Activated naive CD8-positive, alpha-beta T cell treated with anti-CD3 and anti-CD28 coated beads, Interleukin-2, amount 50 U/mL, for 24 hours (primary cell): ENCODE measurements around the gene DNAJC8.

Source experiments
- ATAC-seq: fragments of 150-1000 bp; cut with Tn5 transposase; one replicate; pipeline ENCODE4 v1.10.0; 2021
- DNase-seq: peaks from one replicate; pipeline ENCODE4 v3.0.0; 2021
- H3K27ac Mint-ChIP-seq: one replicate; pipeline ENCODE4 v1.8.0; 2021; ENCODE audit warnings: mild to moderate bottlenecking, mixed read lengths
- H3K27me3 Mint-ChIP-seq: one replicate; pipeline ENCODE4 v1.8.0; 2021; ENCODE audit warnings: mixed read lengths
- H3K36me3 Mint-ChIP-seq: one replicate; pipeline ENCODE4 v1.8.0; 2021; ENCODE audit warnings: low read depth, mixed read lengths
- H3K4me1 Mint-ChIP-seq: one replicate; pipeline ENCODE4 v1.8.0; 2021; ENCODE audit warnings: mixed read lengths
- H3K4me3 Mint-ChIP-seq: one replicate; pipeline ENCODE4 v1.8.0; 2021; ENCODE audit warnings: mild to moderate bottlenecking, moderate library complexity, mixed read lengths
- H3K9me3 Mint-ChIP-seq: one replicate; pipeline ENCODE4 v1.8.0; 2021; ENCODE audit warnings: mixed read lengths

Gene DNAJC8

DNA sequence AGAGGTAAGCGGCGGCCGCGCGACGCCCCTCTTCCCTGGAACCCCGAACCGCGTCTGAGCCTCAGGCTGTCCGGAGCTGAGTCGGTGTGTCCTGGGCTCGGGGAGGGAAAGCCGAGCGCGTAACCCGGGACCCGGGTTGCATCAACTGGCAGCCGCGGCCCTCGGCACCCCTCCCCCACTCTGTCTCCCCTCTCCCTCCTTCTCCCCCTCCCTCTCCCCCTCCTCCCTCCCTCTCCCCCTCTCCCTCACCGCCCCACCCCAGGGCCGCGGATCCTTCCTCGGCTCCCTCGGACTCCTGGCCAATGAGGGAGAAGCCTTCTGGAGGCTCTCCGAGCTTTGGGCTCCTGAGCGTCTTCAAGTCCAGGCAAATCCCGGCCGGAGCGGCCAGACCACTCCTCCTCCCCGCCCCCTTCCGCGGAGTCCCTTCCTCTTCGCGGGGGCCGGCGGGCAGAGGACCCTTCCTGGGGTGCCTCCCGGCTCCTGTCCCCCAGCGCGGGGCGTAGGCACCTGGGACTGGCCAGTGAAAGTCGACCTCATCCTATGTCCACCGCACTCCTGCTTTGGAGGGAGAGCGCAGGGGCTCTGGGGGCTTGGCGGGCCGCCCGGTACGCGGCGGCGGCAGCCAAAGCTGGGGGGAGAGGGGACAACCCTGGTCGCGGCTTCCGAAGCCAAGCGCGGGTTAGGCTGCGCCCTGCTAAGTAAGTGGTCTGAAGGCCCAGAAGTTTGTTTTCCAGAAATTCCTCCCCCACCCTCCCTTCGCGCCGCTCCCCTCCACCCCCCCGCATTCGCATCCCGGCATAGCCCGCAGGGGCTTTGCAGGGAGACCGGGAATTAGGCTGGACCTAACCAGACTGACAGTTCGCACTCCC, 27.3 kb upstream of the DNAJC8 start:
- Mint-ChIP-seq H3K27ac (peak overlapping the region; percentile 46), H3K4me1 (peaks cover 43% of the 10 kb centered on the region), H3K27me3 (peaks cover 2% of the 10 kb centered on the region), H3K4me3 (peak overlapping the region; percentile 85), H3K36me3 (peaks cover 10% of the 10 kb centered on the region), H3K9me3 (peaks cover 5% of the 10 kb centered on the region)
- ATAC-seq, result peak; percentile 1
- peak; percentile 45 for DNase-seq

DNA sequence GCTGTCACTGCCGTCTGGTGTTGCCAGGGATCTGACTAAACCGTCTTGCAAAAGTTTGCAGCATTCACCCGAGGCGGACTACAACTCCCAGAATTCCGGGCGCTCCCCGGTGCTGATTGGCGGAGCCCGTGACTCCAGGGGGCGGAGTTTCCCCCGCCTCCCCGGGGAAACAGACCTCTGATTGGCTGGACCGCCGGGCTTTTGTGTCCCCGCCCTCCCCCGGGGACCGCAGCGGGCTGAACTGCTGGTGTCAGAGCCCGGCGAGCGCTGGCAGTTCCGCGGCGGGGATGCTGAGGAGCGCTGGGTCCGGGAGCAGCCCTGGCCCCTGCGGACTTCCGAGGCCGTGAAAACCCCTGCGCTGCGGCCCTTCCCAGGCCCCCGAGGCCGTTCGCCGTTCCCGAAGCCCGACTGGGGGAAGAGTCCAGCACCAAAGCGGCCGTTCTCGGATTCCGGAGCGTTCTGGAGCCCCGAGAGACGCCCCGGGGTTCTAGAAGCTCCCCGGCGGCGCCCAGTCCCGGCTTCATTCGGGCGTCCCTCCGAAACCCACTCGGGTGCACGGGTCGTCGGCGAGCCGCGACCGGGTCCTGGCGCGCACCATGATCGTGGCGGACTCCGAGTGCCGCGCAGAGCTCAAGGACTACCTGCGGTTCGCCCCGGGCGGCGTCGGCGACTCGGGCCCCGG, 26.6 kb upstream of the DNAJC8 start, which contains the start of gene SESN2:
Gene SESN2 (plus strand): TSS at position 267 of the 682 bp plus-strand sequence. CDS start 330 bp downstream, at position 597.
- Mint-ChIP-seq H3K27me3 (peaks cover 2% of the 10 kb centered on the region), H3K4me3 (peak within 1 kb of the TSS; percentile 85), H3K27ac (peak within 1 kb of the TSS; percentile 89), H3K4me1 (peaks cover 43% of the 10 kb centered on the region), H3K36me3 (peaks cover 10% of the 10 kb centered on the region), H3K9me3 (peaks cover 5% of the 10 kb centered on the region)
- DNase-seq, result peak; percentile 99
- ATAC-seq, result peak; percentile 96

GRCh38 chr1:28258628-28259251, 25.9 kb upstream of the DNAJC8 start:
- peaks cover 43% of the 10 kb centered on the region for H3K4me1 Mint-ChIP-seq
- ATAC-seq, result no peak
- peak overlapping the region; percentile 89 for H3K27ac Mint-ChIP-seq
- H3K27me3 Mint-ChIP-seq, result peaks cover 2% of the 10 kb centered on the region
- H3K36me3 Mint-ChIP-seq, result peaks cover 10% of the 10 kb centered on the region
- H3K4me3 Mint-ChIP-seq, result peak overlapping the region; percentile 85
- no peak for DNase-seq
- peaks cover 5% of the 10 kb centered on the region for H3K9me3 Mint-ChIP-seq

GRCh38 chr1:28257736-28258135, 24.9 kb upstream of the DNAJC8 start:
- Mint-ChIP-seq H3K27me3 (peaks cover 2% of the 10 kb centered on the region), H3K4me3 (peak overlapping the region; percentile 85), H3K9me3 (peaks cover 5% of the 10 kb centered on the region), H3K4me1 (peaks cover 40% of the 10 kb centered on the region), H3K27ac (peak overlapping the region; percentile 89), H3K36me3 (peaks cover 7% of the 10 kb centered on the region)
- DNase-seq, result no peak
- no peak for ATAC-seq

DNA sequence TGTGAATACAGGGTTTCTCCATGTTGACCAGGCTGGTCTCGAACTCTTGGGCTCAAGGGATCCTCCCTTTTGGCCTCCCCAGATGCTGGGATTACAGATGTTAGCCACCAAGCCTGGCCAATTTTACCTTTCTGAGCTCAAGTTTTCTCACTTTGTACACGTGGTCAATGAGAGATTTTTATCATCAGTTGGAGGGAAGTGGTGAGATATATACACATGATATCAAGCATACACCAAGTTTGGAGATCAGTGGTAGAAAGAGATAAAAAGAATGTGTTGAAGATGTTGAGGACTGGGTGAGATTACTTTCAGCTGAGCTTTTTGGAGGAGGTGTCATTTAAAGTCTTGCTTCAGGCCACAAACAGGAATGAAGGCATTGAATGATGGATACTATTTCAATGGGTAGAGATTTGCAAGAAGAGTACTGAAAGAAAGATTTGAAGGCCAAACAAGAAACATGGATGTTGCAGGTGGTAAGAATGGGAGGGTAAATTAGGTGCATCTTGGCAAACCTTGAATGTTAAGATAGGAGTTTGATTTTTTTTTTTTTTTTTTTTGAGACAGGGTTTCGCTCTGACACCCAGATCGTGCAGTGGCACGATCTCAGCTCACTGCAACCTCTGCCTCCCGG, 23.5 kb upstream of the DNAJC8 start:
- Mint-ChIP-seq H3K27ac (peak overlapping the region; percentile 47), H3K4me3 (no peak overlapping the region), H3K27me3 (peaks cover 2% of the 10 kb centered on the region), H3K9me3 (peaks cover 5% of the 10 kb centered on the region), H3K36me3 (peaks cover 6% of the 10 kb centered on the region), H3K4me1 (peaks cover 38% of the 10 kb centered on the region)
- ATAC-seq, result no peak
- DNase-seq, result no peak

DNA sequence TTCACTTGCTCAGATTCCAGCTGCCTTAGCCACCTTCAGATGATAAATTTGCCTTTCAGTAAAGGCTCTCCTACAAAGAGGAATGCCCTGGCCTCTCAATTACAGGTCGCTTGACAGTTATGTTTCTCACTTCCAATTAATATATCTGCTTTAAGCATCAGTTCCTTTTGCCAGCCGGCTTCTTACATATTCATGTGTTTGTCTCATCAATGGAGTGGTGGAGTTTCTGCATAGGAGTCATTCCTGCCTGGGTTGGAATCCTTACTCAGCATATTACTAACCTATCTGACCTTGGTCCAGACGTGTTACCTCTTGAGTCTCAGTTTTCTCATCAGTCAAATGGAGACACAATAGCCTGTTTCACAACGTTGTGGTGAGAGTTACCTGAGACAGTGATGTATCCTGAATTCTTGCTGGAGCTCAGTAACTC, 17.1 kb upstream of the DNAJC8 start:
- DNase-seq (no peak), ATAC-seq (no peak)
- H3K4me1 Mint-ChIP-seq, result peaks cover 43% of the 10 kb centered on the region
- no peaks in the 10 kb centered on the region for H3K27me3 Mint-ChIP-seq
- H3K27ac Mint-ChIP-seq, result peak overlapping the region; percentile 94
- no peaks in the 10 kb centered on the region for H3K36me3 Mint-ChIP-seq
- H3K9me3 Mint-ChIP-seq, result no peaks in the 10 kb centered on the region
- no peak overlapping the region for H3K4me3 Mint-ChIP-seq

- peak; percentile 21 for ATAC-seq
- H3K9me3 Mint-ChIP-seq, result no peaks in the 10 kb centered on the region
- peaks cover 50% of the 10 kb centered on the region for H3K4me1 Mint-ChIP-seq
- peak overlapping the region; percentile 94 for H3K27ac Mint-ChIP-seq
- H3K36me3 Mint-ChIP-seq, result no peaks in the 10 kb centered on the region
- DNase-seq, result no peak
- peak overlapping the region; percentile 97 for H3K4me3 Mint-ChIP-seq
- H3K27me3 Mint-ChIP-seq, result no peaks in the 10 kb centered on the region
Observed at GRCh38 chr1:28249013-28249865, 16.4 kb upstream of the DNAJC8 start.

DNA sequence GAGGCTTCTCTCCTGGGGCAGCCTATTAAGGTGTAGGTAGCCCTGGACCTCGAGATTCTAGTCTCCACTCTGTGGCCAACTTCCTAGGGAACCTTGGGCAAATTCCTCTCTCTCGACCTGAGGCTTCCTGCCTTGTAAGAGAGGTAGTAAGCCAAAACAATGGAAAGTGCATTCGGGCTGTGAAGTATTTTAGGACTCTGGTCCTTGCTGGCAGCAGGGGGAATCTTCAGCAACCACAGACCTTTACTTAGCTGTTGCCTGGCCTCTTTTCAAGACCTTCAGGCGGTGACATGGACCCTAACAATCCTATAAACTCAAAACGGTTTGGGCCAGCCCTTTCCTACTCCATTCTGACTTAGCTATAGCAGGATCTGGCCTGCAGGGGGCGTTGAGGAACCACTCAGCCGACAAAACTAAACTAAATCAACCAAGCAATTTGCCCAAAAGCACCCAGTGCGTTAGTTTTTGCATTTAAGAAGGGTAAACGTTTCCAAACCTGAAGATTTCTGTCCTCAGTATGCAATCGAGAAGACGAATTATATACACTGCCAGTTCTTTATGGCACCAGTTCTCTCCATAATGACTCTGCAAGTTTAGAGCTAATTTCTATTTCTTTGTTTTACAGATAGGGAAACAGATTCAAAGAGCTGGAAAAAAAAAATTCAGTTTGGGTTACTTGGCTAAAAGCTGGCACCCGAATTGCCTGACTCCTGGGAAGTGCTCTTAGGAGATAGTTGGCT, 15.6 kb upstream of the DNAJC8 start:
- DNase-seq (peak; percentile 85), ATAC-seq (peak; percentile 11)
- Mint-ChIP-seq H3K27me3 (no peaks in the 10 kb centered on the region), H3K27ac (peak overlapping the region; percentile 94), H3K4me1 (peaks cover 57% of the 10 kb centered on the region), H3K36me3 (no peaks in the 10 kb centered on the region), H3K9me3 (no peaks in the 10 kb centered on the region), H3K4me3 (peak overlapping the region; percentile 97)

- Mint-ChIP-seq H3K36me3 (no peaks in the 10 kb centered on the region), H3K9me3 (no peaks in the 10 kb centered on the region), H3K27ac (peak overlapping the region; percentile 94), H3K4me3 (peak overlapping the region; percentile 97), H3K27me3 (no peaks in the 10 kb centered on the region), H3K4me1 (peaks cover 63% of the 10 kb centered on the region)
- ATAC-seq, result no peak
- DNase-seq, result no peak
Observed at GRCh38 chr1:28247612-28248272, 14.9 kb upstream of the DNAJC8 start.

DNA sequence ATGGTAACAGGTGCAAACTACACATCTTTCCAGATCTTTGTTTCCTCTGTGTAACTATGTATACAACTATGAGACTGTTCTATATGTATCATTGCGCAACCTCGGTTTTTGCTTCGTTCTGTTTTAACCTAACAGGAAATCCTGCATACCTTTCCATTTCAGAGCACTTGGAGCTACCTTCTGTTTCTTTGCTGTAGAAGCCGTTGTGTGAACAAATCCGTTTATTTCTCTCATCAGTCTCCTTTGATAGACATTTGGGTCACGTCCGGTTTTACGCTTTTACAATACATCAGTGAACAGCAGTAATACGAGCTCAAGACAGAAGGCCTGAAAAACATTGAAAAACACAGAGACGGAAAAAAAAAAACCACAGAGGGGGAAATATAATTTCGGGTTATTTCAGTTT, 13.6 kb upstream of the DNAJC8 start:
- DNase-seq (no peak), ATAC-seq (peak; percentile 2)
- Mint-ChIP-seq H3K4me3 (peak overlapping the region; percentile 97), H3K4me1 (peaks cover 64% of the 10 kb centered on the region), H3K36me3 (no peaks in the 10 kb centered on the region), H3K27ac (peak overlapping the region; percentile 94), H3K9me3 (no peaks in the 10 kb centered on the region), H3K27me3 (no peaks in the 10 kb centered on the region)

GRCh38 chr1:28244549-28245251, 11.9 kb upstream of the DNAJC8 start:
- Mint-ChIP-seq H3K36me3 (peaks cover 2% of the 10 kb centered on the region), H3K27me3 (no peaks in the 10 kb centered on the region), H3K4me1 (peaks cover 59% of the 10 kb centered on the region), H3K27ac (peak overlapping the region; percentile 81), H3K4me3 (peak overlapping the region; percentile 63), H3K9me3 (no peaks in the 10 kb centered on the region)
- ATAC-seq, result no peak
- DNase-seq, result no peak

DNA sequence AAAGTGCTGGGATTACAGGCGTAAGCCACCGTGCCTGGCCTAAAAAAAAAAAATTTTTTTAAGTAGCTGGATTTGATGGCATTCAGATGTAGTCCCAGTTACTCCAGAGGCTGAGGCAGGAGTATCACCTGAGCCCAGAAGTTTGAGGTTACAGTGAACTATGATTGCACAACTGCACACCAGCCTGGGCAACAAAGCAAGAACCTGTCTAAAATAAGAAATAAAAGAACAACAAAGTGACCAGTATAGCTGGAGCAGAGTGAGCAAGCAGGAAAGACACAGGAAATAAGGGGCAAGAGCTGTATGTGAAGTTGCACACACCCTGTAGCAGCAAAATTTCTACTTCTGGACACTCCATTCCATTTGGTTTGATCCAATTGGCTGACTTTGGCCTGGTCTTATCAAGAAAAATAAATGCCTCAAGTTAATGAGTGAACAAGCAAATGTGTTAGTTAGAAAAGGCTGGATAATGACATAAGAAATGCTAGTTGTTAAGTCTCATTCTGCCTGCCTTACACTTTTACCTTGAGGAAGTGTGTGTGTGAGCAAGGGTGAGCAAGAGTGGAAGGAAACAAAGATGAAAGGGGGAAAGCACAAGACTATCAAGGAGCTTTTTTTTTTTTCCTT, 11.0 kb upstream of the DNAJC8 start:
- peaks cover 5% of the 10 kb centered on the region for H3K36me3 Mint-ChIP-seq
- no peaks in the 10 kb centered on the region for H3K9me3 Mint-ChIP-seq
- H3K4me1 Mint-ChIP-seq, result peaks cover 52% of the 10 kb centered on the region
- H3K4me3 Mint-ChIP-seq, result peak overlapping the region; percentile 44
- H3K27ac Mint-ChIP-seq, result peak overlapping the region; percentile 55
- H3K27me3 Mint-ChIP-seq, result no peaks in the 10 kb centered on the region
- DNase-seq (no peak), ATAC-seq (no peak)
